HCT116 (cell line): ENCODE measurements around the gene TSHZ1.

ENCODE experiments used
- CEBPB ChIP-seq: IDR thresholded peaks from 2 replicates; pipeline ENCODE4 v1.6.1; 2012; ENCODE audit warnings: low read depth
- POLR2A ChIP-seq: IDR thresholded peaks from 2 replicates; pipeline ENCODE4 v1.7.0; 2011; ENCODE audit warnings: borderline replicate concordance; ENCODE audit not compliant: insufficient read depth, insufficient read length; ENCODE audit errors: extremely low read depth
- POLR2AphosphoS5 ChIP-seq: IDR thresholded peaks from 2 replicates; pipeline ENCODE4 v1.6.1; 2011; ENCODE audit warnings: mild to moderate bottlenecking, low read depth, low read length, moderate library complexity
- RAD21 ChIP-seq: IDR thresholded peaks from 2 replicates; pipeline ENCODE4 v1.6.1; 2012; ENCODE audit warnings: low read depth, mild to moderate bottlenecking
- REST ChIP-seq: IDR thresholded peaks from 2 replicates; pipeline ENCODE4 v1.6.1; 2012; ENCODE audit warnings: low read depth
- TF ChIP-seq, protein P1 (sequence below), 3 experiments: fragments of 200-600 bp in 1 of 3; sonication (generic) in 1 of 3; IDR thresholded peaks in 2 of 3; conservative IDR thresholded peaks in 1 of 3; 2 replicates each; pipeline ENCODE4 v1.5.1; 2012 to 2017; ENCODE audit warnings: low read depth in 2 of 3, low read length in 2 of 3, antibody characterized with exemption in 1 of 3, borderline replicate concordance in 1 of 3, control low read depth in 1 of 3, mild to moderate bottlenecking in 1 of 3, mixed read lengths in 1 of 3, mixed run types in 1 of 3, moderate library complexity in 1 of 3; ENCODE audit not compliant: insufficient read depth in 1 of 3

DNA sequence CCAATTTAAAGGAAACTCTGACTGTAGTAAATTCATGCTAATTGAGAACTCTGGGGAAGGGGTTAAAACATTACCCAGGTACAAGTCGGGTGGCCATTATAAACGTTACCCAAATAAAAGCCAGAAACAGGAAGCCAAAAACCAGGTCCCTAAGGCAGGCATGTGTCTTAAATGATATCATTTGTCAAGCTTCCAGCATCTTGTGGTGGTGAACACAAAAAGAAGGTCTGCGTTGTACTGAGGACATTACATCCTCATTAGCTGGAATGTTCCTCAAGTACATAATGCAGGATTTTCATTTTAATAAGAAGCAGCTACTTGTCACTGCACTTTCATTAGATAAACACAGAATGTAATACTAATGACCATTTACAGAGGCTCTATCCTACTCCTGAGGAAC, 12.6 kb upstream of the TSHZ1 start:
- TF ChIP-seq, protein P1, sequence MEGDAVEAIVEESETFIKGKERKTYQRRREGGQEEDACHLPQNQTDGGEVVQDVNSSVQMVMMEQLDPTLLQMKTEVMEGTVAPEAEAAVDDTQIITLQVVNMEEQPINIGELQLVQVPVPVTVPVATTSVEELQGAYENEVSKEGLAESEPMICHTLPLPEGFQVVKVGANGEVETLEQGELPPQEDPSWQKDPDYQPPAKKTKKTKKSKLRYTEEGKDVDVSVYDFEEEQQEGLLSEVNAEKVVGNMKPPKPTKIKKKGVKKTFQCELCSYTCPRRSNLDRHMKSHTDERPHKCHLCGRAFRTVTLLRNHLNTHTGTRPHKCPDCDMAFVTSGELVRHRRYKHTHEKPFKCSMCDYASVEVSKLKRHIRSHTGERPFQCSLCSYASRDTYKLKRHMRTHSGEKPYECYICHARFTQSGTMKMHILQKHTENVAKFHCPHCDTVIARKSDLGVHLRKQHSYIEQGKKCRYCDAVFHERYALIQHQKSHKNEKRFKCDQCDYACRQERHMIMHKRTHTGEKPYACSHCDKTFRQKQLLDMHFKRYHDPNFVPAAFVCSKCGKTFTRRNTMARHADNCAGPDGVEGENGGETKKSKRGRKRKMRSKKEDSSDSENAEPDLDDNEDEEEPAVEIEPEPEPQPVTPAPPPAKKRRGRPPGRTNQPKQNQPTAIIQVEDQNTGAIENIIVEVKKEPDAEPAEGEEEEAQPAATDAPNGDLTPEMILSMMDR (IDR thresholded peaks at IDR 0.05 in 2 of 3, conservative IDR thresholded peaks at IDR 0.05 in 1 of 3; ENCODE audit: borderline replicate concordance in 1 of 3, insufficient read depth in 1 of 3, low read depth in 2 of 3, low read length in 2 of 3): no peak
- TF ChIP-seq RAD21: no peak
- no peak for TF ChIP-seq POLR2A
- TF ChIP-seq POLR2AphosphoS5: no peak
- TF ChIP-seq REST: no peak
- TF ChIP-seq CEBPB: no peak
